Stimulated activated CD4-positive, alpha-beta T cell treated with anti-CD3 and anti-CD28 coated beads, TNF-alpha, amount 100 ng/mL, for 1 hour (primary cell): ENCODE measurements around the gene PHPT1.
"Not testable (repeated sequence)": the region's sequence is repeated elsewhere in the genome, so short reads cannot be mapped to it uniquely, and the experiment has no call there.

Experiments used
- DNase-seq, 3 donors: peaks; one replicate each; pipeline ENCODE4 v3.0.0-alpha.2; 2020; ENCODE audit warnings: low read depth in 3 of 3, low spot score in 1 of 3

Gene PHPT1

DNA sequence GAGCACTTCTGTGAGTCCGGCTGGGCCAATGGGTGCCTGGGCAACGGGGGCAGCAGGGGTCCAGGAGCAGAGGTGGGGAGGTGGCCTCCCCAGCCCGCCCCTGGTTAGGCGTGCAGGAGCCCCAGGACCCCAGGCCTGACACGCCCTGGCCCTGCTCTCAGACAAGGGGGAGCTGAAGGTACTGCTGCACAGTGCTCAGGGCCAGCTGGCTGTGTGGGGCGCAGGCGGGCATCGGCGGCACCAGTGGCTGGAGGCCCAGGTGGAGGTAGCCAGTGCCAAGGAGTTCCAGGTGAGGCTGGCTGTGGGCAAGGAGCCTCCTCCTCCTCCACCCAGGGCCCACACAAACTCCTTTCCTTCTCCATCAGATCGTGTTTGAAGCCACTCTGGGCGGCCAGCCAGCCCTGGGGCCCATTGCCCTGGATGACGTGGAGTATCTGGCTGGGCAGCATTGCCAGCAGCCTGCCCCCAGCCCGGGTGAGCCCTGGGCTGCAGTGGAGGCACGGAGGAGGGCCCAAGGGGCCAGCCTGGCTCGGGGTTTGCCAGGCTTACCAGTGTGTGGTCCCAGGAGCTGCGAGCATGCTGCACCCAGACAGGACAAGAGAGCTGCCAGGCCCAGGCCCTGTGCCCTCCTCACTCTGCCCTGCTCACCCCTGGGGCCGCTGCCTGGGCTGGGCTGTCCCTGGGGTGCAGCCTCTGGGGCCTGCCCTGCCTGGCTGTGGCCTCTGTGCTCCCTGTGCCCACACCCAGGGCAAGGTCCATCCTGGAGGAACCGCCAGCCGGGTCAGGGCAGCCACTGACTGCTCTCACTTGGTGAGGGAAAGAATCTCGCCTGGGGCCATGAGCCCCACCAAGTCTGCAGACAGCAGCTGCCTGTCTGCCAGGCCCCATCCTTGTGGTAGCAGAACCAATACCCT is 9.9 kb downstream of the PHPT1 start:
- no peak for DNase-seq

- no peak for DNase-seq
Observed at GRCh38 chr9:136860529-136860928, 11.3 kb downstream of the PHPT1 start.

- DNase-seq: no peak
Observed at GRCh38 chr9:136860933-136861873, 12.0 kb downstream of the PHPT1 start.

- DNase-seq: no peak
Observed at GRCh38 chr9:136861874-136862457, 12.8 kb downstream of the PHPT1 start.

DNA sequence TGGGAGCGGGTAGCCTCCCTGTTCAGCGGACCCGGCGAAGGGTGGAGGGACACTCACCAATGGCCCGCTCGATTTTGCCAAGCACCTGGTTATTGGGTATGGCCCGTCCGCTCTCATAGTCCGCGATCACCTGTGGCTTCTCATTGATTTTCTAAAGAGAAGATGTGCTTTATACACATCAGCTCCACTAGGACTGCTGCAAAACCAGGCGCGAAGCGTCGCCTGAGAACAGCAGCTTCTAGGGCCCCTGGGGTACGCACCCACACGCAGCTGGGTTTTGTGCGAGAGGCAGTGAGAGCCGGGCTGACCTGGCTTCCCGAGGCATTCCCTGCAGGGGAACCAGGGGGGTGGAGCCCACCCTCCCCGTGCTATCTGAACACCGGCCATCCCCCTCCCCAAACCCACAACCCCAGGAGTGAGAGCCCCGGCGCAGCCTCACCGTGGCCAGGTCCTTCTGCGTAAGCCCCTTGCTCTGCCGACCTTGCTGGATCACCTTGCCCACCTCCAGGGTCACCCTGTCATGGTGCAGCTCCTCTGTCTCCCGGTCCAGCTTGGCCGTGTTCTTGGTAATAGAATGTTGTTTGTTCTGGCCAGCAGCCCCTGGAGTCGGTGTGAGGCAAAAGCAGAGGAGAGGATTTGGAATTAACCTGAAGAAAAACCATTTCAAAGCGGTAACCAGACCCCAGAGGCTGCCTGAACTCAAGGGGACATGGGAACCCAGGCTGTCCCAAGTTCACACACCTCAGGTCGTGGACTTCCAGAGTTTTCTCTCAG is 13.8 kb downstream of the PHPT1 start:
- no peak for DNase-seq

- no peak for DNase-seq
Observed at GRCh38 chr9:136863623-136864273, 14.5 kb downstream of the PHPT1 start.

GRCh38 chr9:136865041-136865767 is 16.0 kb downstream of the PHPT1 start:
- DNase-seq: no peak

DNA sequence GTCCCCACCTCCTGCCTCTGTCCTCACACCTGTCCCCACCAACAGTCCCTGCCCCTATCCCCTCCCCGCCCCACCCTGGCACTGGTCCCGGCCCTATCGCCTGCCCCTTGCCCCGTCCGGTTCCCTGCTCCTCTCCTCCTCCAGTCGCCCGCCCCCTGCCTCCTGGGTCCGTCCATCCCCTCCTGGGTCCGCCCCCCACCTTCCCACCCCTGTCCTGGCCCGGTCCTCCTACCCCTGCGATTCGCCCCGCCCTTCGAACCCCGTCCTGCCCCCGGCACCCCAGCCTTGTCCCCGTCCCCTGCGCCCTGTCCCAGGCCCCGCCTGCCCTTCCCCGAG is 16.5 kb downstream of the PHPT1 start:
- no peak for DNase-seq

GRCh38 chr9:136866898-136867421 is 17.8 kb downstream of the PHPT1 start:
- not testable (repeated sequence) for DNase-seq

DNA sequence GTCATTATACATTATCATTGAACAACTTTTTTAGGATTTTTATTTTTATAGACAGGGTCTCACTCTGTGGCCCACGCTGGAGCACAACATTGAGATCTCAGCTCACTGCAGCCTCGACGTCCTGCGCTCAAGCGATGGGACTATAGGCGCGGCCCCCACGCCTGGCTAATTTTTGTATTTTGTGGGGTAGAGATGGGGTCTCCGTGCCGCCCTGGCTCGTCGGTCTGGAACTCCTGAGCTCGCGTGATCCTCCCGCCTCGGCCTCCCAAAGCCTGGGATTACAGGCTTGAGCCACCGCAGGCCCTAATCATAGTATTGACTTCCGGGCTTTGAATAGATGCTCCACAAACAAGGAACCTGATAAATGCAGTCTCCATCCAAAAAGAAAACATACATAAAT is 18.3 kb downstream of the PHPT1 start:
- DNase-seq: no peak

DNA sequence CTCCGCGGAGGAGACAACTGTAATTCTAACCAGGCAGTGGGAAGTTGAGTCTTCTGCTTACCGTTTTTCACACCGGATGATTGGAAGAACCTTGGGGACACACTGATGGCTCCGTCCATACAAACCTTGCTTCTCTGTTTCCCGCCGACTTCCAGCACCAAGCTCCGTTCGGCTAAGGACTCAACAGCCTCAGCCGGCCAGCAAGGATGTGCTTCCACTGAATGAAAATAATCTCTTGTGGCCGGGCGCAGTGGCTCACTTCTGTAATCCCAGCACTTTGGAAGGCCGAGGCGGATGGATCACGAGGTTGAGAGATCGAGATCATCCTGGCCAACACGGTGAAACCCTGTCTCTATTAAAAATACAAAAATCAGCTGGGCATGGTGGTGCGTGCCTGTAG is 18.7 kb downstream of the PHPT1 start:
- no peak for DNase-seq

DNA sequence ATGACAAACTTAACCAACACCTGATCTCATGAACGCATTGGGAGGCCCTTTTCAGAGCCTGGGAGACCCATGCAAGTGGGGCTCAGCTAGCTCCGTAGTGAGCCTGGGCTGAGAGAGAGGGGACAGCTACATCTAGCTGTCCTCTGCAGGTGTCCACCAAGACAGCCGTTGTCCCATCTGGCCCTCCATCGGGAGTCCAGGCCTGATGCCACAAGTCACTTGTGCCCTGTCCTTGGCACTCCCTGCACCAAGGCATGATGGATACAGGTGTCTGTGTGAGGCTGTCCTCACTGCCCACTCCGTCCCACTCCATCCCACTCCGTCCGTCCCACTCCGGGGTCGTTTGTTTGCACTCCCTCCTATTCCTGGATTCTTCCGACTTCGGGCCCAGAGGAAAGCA is 19.4 kb downstream of the PHPT1 start:
- no peak for DNase-seq

GRCh38 chr9:136869611-136870010 is 20.4 kb downstream of the PHPT1 start:
- DNase-seq: not testable (repeated sequence)

GRCh38 chr9:136875155-136875554 is 25.9 kb downstream of the PHPT1 start:
- DNase-seq: no peak

- no peak for DNase-seq
Observed at GRCh38 chr9:136876476-136876875, 27.3 kb downstream of the PHPT1 start.

DNA sequence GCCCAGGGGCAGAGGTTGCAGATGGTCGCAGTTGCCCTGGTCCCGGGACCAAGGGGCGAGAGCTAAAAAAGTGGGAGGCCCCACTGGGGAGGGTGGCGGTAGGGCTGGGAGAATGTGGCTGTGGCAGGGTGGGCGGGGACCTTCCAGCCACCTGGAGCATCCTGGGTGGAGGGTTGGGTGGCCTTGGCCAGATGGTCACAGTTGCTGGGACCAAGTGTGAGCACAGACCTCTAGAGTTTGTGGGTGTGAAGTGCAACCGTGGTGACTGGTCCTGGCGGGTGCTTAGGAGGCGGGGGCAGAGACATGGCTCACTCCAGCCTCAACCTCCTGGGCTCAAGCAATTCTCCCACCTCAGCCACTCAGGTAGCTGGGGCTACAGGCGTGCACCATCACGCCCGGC is 31.4 kb downstream of the PHPT1 start:
- DNase-seq: no peak

DNA sequence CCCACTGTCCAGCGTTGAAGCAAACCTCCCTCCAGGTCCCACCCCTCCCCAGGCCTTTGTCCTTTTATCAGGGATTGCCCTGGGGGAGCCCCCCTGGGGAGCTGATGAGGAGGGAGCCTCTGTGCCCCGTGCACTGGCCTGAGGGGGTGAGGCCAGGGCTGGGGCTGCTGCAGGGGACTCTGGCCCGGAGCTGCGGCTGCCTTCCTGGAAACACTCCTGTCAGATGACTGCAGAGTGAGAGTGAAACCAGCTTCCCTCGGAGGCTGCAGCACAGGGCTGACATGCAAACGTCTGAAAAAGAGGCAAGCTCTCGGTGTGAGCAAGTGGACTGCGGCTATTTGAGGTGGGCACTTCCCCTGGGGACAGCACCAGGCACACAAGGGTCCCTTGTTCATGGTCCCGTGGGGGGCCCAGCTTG is 32.5 kb downstream of the PHPT1 start:
- peak in 1 of 3 donors; percentile 41 for DNase-seq

DNA sequence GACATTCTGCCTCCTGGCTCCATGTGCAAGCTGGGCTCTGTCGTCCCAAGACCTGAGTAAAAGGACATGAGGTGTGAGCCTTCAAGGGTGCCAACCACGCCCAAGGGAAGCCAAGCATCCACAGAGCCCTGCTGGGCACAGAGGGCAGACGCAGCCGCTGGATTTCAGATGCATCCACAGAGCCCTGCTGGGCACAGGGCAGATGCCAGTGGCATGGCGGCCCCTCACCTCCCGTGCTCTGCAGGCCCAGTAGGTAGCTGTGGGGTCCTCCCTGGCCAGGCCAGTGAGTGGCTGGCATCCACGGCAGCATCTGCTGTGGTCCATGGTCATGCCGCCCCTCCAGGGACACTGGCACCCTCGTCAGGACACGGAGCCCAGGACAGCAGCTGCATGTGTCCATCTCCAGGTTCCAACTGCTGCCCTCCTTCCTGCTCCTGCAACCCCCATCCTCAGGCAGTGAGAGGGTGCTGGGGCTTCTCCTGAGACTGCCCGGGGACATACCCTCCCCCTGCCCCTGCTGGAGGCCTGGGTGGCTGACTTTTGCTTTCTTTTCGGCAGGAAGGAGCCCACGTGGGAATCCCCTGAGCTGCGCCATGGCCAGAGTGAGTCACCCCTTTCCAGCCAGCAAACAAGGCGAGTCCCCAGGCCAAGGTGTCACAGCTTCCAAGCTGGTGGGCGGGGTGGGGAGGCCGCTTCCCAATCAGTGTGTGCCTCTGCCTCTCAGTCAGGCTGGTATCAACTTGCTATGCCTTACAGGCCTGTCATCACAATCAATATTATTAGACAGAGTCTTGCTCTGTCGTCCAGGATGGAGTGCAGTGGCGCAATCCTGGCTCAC is 33.1 kb downstream of the PHPT1 start:
- peak; percentile 80 to 88 (median 86) for DNase-seq

DNA sequence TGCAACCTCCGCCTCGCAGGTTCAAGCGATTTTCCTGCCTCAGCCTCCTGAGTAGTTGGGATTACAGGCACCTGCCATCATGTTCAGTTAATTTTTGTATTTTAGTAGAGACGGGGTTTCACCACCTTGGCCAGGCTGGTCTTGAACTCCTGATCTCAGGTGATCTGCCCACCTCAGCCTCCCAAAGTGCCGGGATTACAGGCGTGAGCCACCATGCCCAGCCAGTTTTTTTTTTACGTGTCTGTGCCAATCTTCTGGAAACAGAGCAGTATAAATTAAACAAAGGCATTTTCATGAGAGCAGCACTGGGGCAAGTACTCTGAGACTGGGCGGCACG is 33.7 kb downstream of the PHPT1 start:
- not testable (repeated sequence) for DNase-seq
